Fibroblast of upper back skin (primary cell): ENCODE data around the gene PHKA2.

Experiments used
- DNase-seq: peaks from one replicate; pipeline ENCODE4 v3.0.0-alpha.2; 2013

PHKA2 gene

DNA sequence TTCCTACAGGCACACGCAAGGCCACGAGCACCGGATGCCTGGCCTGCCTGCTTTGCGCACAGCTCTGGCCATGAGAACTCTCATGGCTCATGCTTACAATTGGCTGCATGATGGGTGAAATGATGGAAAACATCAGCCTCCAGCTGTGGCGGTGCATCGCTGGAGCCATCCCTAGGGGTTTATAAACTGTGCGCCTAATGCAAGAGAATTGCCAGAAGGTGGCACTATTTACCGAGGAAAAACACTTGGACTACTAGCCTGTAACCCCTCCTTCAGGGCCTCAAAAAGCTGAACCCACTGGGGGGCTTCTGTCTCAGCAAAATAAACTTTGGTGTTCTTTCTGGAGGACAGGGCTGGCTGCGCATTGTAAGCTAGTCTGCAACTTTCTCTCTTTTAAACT, 51.9 kb downstream of the PHKA2 start:
- peak; percentile 22 for DNase-seq

DNA sequence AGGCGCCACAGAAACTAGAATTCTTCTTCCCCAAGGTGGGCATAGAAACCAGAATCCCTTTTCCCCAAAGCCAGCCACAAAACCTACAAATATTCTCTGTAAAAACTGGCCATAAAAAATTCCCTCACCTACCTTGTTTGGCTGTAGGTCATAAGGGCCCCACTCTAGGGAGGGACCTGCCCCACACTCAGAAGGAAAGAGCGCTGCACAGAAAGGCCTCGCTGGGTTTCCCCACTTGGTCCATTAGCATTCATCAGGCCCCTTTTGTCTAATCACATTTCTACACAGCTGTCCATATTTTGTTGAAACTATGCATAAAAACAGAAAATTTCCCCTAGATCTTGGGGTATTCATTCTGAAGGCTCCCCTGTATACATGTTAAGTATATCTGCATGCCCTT, 54.1 kb downstream of the PHKA2 start:
- no peak for DNase-seq

DNA sequence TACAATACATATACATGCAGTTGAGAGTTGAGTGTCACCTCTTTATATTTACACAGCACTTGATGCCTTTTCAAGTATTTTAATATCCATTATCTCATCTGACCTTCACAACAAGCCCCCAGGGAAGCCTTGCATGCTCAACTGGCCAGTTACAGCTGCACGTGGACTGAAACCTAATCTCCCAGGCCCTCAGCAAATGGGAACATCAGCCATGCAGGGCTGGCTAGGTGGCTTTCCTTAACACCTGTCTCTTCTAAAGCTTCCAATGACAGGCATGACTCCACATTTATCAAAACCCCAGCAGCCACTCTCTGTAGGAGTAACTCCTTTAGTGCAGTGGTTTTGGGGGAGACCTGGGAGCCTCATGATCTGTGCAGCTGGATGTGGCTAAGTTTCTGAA, 56.4 kb downstream of the PHKA2 start:
- DNase-seq, result no peak

DNA sequence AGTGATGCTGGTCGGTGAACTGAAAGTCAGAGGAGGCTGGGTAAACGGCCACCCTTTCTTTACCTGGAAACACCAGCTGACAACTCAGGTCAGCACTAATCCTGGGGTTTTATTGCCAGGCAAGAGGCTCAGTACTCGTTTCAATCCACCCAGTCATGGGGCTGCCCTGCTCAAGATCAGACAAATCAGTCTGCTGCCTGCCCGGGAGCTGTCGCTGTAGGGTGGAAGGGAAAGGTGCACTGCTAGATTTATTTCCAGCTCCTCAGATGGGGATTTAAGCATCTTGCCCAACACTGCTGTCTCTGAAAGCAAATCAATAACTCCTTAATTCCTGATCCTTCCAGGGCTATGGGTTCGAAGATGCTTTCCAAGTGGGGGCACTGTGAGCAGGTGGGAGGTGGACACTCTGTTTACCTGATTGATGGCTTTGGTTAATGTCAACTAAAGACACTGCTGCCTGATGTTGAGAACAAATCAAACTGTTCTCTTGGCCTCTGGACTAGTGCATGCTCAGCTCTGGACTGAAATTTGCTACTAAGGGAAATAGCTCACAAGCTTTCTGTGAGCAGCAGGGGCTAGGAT, 59.3 kb downstream of the PHKA2 start:
- no peak for DNase-seq

DNA sequence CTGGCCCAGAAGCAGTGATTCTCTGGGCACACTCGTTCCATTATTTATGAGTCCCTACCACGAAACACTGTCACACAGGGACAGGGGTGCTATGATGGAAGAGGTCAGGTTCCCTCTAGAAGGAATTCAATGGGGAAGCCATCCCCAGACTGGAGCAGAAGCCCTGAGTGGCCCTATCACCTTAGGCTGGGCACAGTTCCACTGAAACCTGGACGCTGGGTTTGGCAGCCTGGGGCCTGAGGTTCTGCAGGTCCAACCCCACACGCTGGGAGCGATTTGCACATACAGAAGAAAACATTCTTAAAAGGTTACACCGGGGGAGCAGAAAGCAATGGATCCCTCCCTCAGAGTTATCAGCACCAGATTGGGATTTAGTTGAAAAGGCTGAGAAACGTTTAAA, 63.3 kb downstream of the PHKA2 start:
- DNase-seq, result no peak

DNA sequence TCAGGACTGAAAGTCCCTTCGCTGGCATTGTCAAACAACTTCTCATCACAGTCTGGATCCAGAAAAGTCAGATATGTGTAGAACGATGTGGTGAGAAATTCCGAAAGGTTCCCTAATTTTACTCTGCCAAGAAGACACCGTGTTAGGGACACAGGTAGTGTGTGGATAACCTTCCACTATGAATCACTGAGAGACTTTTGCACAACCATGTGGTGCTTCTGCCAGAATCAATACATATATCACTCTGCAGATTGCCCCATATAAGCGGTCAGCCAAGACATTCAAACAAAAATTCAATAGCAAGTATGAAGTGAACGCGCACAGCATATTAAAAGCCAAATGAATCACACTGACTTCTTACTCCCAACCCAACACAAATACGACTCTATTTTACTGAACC, 63.8 kb downstream of the PHKA2 start:
- no peak for DNase-seq

DNA sequence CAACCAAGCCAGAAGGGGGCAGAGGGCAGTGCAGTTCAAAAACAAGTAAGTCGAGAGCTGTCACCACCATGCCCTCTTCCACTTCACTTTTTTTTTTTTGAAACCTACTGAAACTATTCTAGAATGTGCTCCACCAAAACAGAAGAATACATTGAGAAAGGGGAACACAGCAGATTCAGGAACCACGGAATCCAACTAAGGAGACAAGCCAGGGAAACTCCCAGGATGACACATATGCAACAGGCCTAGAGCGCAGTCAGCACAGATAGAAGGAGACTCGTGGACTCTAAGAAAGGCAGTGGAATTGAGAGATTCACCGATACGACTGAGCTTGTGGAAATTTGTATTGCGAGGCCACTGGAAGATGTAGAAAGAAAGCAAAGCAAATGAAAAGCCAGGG, 66.1 kb downstream of the PHKA2 start:
- no peak for DNase-seq

DNA sequence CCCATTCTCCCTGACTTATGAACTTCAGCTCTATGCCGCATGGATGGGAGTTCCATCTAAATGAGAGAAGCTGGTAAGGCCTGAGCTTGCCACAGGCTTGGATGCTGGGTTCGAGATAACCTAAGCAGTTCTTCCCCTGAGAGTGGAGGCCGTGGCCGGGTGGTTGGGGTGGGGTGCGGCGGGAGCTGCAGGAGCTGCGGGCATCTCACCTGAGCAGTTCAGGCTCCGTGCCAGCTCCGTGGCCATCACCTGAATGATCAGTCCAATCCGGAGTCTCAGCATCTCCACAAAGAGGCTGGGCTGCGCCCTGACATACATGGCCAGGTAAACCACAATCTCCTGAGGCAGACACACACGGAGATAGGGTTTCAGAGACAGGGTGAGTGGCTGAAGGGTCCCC, 77.6 kb downstream of the PHKA2 start:
- no peak for DNase-seq

DNA sequence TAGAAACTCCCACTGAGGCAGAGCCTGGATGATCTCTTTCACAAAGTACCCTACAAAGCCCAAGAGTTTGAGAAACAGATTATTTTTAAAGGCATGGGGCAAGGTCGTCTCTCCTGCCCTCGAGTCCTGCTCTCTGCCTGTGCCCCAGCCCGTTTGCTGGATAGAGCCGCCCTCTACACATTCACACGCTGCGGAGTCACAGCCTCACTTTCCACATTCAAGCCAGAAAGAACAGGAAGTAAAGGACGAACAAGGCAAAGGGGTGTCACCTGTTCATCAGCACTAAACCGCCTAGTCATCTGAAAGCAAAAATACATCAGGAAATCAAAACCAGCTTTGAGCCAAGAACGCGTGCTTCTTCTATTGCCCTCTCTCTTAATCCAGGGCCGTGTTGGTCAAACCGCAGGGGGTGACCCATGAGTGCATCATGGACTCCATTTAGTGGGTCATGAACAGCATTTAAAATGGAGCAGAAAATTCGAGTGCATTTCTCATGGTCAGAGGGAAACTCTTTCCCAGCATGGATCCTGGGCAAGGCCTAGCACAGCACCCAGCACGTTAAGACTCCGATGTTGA, 83.4 kb downstream of the PHKA2 start:
- no peak for DNase-seq

DNA sequence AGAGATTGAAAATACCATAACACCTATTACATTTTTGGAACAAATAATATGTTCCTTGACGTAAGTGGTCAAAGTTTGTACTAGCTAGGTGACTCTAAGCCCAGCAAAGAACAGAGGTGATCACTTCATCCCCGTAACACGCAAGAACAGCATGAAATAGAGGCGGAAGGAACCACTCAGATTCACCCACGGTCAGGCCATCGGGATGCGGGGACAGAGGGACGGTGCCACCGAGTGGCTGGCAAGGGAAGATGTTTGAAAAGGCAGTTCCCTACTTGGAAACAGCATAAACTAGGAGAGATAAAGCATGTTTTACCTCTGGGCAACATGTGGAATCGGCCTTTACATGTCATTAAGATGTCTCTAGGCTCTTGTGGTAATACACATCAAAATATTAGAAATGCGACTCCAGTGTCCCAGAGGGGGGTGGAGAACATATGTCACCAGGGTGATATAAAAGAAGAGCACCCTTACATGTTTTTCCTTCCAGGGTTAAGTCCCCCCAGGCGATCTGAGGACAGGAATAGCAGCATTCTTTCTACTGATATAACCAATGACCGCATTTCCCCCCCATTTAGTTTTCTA, 84.0 kb downstream of the PHKA2 start:
- DNase-seq, result no peak

DNA sequence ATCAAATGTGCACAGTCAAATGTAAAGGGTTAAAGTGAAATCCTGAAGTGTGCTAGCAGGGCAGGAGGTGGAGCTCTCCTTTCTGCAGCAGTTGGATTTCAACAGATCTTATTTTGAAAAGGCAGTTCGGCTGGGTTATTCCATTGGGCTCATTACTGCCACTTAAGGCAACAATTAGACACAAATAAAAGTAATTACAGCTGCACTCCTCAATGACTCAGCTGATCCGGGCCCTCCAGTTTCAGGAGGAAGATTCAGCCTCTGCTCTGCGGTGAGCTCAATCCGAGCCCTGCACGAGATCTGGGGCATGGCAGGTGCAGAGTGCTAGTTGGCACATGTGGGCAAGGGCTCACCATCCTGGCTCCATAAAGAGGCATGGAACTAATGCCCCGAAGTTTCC, 85.4 kb downstream of the PHKA2 start:
- no peak for DNase-seq

DNA sequence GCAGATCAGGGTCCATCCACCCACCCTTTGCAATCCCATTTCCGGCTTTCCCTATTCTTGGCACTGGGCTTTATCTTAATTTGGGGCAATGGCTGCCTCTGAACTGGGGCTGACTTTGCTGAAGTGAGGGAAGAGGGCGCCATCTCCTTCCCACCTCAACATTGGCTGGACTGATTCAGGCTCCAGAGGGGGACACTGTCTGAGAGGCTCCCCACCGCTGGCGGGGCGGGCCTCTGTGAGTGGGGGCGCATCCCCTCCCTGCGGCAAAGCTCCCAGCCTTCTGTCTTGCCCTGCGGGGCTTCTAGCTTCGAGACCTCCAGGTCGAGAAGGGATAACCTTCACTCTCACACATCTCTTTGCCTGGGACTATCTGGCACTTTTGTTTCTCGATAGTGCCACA, 85.8 kb downstream of the PHKA2 start:
- DNase-seq, result no peak

DNA sequence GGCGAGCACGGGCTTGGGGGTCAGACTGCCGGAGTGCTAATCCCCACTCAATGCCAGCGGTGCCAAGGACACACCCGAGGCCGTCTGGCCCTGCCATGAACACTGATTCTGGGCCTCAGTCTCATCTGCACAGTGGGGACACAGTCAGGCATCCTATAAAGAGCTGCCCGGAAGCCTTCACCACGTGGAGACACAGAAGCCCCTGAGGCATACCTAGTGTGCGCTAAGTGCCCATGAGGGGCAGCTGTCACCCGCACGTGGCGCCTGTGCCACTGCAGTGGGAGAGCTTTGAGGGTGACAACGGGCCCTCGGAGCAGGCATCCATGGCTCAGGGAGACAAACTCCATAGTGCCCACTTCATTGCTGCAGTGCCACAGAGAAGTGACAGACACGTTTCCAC, 86.3 kb downstream of the PHKA2 start:
- no peak for DNase-seq

DNA sequence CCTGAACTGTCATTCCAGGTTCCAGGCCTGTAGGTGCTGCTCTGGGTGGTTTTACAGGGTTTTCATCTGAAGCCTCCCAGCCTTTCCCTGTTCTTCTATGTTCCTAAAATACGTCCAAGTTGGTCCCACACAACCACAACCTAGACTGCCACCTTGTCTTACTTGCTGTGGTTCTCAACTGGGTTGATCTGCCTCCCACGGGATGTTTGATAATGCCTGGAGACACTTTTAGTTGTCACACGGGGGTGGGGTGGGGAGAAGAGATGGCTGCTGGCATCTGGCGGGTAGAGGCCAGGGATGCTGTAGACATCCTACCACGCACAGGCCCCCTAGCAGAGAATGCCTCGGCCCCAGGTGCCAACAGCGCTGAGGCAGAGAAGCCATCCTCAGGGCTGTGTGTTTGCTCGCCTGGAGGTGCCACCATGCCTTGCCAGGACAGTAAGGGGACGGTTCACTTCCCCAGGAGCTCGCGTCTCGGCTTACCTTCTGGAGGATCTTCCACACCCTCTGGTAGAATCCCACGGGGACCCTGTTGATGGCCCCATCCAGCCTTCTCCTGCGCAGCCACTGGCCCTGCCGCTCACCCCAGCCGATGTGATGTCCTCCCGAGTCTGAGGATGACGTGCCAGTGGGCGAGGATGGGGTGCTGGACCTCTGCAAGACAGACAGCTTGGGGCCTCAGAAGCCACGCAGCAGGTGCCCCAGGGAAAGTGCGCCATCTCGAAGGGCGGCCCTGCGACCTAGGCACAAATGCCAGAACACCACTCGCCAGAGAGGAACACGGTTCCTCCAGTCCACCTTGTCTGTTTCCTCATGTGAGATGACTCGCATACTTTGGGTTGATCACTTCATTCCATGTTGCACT, 87.0 kb downstream of the PHKA2 start:
- DNase-seq, result no peak

DNA sequence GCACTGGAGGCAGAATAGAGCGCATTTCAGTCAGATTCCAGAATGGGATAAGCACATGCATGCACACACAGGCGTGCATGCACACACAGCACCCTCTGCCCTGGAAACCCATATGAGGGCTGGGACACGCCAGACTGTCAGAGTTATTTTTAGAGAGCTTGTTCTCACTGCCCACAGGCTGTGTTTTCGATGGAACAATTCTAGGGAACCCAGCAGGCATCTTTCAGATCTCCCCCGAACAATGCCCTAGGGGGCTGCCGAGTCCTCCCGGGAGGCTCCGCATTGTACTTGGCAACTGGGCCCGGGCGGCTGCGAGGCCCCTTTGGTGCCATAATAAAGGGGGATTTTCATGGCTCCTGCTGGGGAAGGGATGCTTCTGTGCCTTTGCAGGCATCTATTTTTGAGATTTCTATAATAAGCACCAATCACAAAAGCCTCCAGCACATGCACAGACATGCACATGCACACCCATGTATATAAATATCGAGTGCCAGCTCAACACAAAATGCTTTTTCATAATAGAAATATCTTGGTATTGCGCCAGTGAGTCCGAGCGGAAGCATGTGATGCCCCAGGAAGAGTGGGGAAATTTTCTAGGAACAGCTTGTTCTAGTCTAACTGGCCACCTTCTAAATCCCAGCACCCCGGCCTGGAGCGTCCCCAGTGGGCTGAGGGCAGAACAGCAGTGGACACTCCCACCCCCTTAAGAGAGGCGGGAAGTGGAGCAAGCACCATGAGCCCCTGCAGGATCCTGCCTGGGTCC, 88.5 kb downstream of the PHKA2 start:
- DNase-seq, result peak; percentile 16

DNA sequence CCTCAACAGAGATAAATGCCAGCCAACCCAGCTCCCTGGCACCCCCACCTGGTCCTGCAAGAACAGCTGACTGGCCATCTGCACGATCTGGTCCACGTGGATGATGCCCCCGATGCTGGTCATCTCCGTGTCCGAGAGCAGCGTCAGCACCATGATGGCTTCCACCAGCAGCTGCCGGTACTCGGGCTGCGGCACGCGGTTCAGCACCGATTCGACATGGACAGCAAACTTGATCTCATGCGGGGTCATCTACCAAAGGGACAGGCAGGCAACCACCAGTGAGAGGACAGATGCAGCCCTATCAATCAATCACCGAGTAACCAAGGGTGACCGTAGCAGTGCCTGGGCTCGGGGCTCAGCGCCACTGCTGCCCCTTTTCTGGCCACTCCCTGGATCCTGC, 89.8 kb downstream of the PHKA2 start:
- DNase-seq, result no peak

DNA sequence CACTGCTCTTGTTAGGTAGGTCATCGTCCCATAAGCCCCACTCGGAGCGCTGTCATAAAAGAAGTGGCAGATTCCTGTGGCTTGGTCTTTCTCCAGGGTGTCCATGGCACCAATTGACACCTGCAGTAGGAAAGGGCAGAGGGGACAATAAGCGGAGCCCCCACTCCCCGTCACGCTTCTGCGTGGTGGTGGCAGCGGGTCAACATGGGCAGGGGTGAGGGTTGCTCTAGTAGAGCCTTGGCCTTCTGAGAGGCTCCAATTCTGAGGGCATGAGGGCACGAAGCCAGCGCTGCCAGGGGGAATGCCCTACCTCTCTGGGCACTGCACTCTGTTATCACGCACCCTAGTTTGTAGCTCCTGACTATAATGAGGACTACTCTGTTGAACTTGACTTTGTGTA, 90.4 kb downstream of the PHKA2 start:
- DNase-seq, result no peak

DNA sequence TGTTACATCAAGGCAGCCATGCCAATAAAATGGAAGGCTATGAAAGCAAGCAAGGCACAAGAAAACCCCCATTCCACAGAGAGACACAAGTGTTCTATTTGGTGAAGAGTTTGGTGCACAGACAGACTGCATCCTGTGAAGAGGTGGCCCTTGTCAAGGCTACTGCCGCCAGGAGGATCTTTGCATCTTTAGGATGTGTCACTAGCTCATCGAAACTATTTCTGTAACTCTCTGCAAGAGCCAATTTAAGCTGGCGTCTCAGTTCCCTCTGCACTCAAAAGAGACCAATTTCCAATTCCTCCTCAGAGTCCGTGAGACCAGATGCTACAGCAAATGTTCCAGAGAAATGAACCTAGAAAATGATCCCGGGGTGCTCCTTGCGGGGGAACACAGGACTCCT, 91.0 kb downstream of the PHKA2 start:
- no peak for DNase-seq

DNA sequence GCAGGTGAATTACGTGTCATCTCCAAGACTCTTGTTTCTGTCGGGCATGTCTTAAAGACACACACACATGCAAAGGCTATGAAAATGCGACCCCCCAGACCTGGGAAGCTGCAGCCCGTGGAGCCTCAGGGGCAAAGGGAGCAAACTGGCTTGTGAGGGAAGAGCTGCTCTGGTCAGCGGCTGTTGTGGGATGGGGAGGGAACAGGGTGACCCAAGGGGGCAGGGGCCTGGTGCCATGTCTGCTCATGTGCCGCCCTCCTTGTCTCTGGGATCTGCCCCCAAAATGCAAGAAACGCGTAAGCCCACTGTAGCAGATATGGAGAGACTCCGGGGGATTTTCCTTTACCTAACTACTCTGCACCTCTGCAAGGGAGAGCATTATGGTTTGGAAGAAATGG, 92.4 kb downstream of the PHKA2 start:
- DNase-seq, result no peak

DNA sequence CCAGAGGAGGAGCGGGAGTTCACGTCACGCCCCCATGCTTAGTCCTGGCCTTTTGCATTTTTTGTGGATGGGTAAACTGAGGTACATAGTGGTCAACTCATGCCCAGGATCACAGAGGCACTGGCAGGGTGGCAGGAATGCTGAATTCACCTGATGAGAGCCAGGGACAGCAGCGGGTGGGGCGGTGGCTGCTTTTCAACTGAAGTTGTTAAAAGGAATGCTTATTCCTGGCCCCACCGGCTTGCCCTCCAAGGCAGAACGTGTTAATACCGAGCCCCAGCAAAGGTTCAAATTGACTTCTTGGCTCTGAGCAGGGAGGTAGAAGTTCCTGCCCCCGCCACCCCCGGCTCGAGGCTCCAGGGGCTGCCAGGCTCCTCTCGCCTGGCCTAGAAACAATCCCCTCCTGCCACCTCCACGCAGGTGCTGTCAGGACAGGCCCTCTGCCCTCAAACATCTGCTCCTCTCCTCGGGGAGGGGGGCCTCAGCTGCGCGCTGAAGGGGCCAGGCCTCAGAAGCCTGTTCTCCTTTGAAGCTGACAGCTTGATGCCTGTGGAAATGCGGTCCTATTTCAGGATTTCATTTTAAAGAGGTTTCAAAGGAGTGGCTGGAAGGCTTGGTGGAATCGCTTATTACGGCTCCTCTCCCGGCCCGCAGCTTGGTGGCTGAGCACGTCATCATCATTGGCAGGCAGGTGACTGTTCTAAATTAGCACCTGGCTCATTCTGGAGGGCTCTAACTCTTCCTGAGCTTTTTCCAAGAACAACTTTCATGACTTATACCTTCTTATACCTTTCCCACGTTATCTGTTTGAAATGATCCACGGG, 93.0 kb downstream of the PHKA2 start:
- DNase-seq, result no peak

DNA sequence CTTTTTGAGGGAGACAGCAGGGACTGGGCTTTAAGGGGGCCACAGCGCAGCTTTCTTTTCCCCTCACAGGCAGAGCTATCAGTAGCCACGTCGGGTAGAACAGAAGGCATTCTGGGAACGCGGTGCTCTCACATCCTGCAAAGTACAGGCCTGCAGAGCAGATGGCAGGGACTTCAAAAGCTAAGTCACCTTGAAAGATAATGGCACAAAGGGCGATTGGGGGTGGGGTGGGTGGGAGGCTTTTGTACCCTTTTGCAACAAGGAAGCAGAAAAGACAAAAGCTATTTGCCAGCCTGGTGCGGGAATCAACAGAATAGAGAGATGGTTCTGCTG, 93.9 kb downstream of the PHKA2 start:
- DNase-seq, result no peak

DNA sequence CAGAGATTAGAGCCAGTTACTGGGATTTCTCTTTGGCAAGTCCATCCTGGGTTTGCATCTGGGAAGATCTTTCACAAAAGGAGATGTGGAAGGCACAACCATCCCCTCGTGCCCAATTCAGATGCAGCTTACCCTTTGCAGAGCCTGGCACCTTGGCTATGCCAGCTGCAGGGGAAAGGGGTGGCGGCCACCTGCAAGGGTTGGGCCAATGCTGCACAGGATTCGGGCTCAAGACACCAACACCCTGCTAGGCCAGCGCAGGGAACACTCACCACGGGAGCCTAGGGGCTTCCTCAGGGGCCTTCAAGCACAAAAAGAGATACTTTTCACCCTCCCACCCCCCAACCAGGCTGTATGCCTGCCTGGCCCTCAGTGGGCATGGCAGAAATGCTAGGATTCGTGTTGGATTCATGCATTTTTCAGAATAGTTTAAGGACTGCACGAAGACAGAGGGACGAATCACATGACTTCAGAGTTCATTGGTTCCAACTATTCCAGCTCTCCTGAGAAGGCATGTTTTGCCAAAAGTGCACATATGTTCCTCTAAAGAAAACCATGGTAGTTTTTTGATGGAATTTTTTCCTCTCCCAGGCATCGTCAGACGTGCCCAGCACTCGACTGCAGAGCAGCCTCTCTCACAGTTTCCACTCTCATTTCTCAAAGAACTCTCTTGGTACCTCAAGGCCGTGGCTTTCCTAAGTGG, 94.4 kb downstream of the PHKA2 start:
- DNase-seq, result no peak
